ENCODE data around the gene CDX1.

CDX1 gene

DNA sequence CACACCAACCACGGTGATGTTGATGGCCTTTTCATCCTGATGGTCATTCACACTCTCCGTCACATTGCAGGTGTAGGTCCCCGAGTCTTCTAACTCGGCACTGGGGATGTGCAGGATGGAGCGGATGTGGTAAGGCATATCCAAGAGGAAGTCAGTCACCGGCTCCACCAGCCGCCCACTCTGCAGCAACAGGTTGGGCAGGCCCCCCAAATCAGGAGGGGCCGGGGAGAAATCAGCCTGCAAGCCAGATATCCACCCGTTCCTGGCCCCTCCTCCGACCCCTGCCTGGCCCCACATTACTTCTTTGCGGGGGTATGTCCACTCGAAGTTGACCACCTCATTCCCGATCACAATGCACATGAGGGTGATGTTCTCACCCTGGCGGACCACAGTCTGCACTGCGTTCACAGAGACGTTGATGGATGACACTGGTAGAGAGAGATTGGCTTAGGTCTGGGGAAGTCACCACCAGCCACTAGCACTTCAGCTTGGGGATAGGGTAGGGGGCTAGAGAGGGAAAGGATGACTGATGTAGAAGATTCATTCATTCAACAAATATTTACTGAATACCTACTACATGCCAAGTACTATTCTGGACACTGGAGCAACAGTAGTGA, 32.9 kb upstream of the CDX1 start:
- Histone ChIP-seq H3K9me3 (ENCODE audit: insufficient read depth, low read depth, low read length) (no peaks in the 10 kb centered on the region), H3K9ac (ENCODE audit: low read depth, low read length) (no peak overlapping the region), H3K27me3 (ENCODE audit: insufficient read depth, low read length) (peaks cover 60% of the 10 kb centered on the region), H3K4me1 (ENCODE audit: insufficient read depth, low read length) (peaks cover 28% of the 10 kb centered on the region), H3K27ac (ENCODE audit: low read length) (no peak overlapping the region), H3K4me3 (ENCODE audit: low read length) (no peak overlapping the region), H3K36me3 (ENCODE audit: insufficient read depth, low read depth, low read length) (no peaks in the 10 kb centered on the region)

DNA sequence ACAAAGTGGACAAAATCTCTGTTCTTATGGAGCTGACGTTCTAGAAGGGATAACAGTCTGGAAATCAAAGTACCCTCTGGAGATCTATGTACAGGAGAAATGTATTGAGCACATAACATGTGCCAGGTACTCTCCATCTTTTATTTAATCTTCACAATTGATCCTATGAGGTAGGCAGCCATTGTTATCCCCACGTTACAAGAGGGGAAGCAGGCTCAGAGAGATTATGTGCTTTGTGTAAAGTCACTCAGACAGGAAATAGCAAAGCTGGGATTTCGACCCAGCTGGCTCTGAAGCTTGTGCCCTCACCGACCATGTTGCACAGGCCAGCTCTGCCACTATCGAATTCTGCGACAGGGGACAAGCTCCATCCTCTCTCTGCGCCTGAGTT, 32.4 kb upstream of the CDX1 start:
- Histone ChIP-seq H3K27me3 (ENCODE audit: insufficient read depth, low read length) (peaks cover 58% of the 10 kb centered on the region), H3K9ac (ENCODE audit: low read depth, low read length) (no peak overlapping the region), H3K4me3 (ENCODE audit: low read length) (no peak overlapping the region), H3K9me3 (ENCODE audit: insufficient read depth, low read depth, low read length) (no peaks in the 10 kb centered on the region), H3K27ac (ENCODE audit: low read length) (no peak overlapping the region), H3K36me3 (ENCODE audit: insufficient read depth, low read depth, low read length) (no peaks in the 10 kb centered on the region), H3K4me1 (ENCODE audit: insufficient read depth, low read length) (peaks cover 32% of the 10 kb centered on the region)

DNA sequence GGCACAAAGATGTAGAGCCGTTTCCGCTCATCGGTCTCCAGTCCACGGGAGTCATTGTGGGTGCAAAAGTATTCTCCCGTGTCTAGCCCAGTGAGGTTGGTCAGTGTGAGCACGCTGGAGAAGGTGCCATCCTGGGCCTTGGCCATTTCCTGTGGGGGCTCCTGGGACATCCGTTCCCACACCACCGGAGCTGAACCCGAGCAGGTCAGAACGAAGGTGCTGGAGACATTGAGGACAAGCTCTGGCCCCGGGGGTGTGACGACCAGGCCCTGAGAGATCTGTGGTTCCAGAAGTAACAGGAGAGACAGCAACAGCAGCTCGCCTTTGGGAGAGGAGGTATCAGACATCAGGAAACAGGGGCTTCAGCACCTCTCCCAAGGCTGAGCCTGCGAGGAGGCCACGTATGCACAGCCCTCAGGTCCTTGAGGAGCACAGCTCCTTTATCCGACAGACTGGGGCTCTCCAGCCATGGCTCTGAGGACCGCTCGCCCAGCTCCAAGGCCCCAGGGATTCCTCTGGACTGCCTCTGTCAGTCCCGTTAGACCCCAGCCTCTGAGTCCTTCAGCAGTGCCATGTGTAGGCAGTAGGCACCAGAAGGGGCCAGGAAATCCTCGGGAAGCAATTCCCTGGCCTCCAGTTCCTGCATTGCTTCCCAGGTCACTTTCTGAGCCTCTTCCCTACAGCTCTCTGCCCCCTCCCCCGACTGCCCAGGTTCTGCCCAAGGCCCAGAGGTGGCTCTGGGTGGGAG, 30.8 kb upstream of the CDX1 start:
- Histone ChIP-seq H3K36me3 (ENCODE audit: insufficient read depth, low read depth, low read length) (no peaks in the 10 kb centered on the region), H3K27ac (ENCODE audit: low read length) (no peak overlapping the region), H3K9me3 (ENCODE audit: insufficient read depth, low read depth, low read length) (no peaks in the 10 kb centered on the region)

DNA sequence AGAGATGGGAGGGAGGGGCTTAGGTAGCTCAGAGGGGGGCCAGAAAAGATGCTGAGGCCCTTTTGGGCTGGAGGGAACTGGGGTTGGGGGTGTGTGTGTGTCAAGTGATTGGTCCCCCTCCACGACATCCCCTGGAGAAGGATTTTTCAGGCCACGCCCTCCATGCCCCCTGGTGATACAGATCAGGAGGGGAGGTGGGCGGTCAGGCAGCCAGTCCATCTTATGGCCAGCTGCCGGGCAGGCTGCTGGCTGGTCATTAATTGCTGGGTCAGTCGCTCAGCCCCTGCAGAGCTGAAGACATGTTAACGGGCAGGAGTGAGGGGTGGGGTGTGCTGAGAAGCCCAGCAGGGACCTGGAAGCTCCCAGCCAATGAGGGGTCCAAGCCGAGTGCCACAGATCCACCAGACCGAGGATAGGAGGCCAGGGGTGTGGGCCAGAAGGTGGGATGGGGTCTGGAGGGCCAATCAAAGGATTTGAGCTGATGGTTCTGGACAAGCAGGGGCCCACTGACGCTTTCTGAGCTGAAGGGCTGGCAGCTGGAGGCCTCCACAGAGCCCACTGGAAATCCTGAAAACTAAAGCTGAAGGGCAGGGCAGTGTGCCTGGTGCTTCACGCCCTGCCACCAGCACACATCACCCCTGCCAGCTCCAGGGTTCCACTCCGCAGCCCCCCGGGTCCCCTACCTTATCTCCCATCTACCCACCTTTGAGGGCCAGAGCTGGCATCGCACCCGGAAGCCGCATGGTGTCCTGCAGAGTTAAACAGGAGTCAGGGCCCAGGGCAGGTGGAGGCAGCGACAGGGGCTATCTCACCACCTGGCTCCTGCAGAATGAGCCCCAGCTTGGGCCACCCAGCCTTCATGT, 30.0 kb upstream of the CDX1 start:
- no peaks in the 10 kb centered on the region for H3K9me3 ChIP-seq (ENCODE audit: insufficient read depth, low read depth, low read length)
- H3K4me1 ChIP-seq (ENCODE audit: insufficient read depth, low read length) = peaks cover 23% of the 10 kb centered on the region
- H3K4me3 ChIP-seq (ENCODE audit: low read length) = no peak overlapping the region
- H3K36me3 ChIP-seq (ENCODE audit: insufficient read depth, low read depth, low read length) = no peaks in the 10 kb centered on the region
- H3K27me3 ChIP-seq (ENCODE audit: insufficient read depth, low read length) = peaks cover 38% of the 10 kb centered on the region
- no peak overlapping the region for H3K27ac ChIP-seq (ENCODE audit: low read length)
- H3K9ac ChIP-seq (ENCODE audit: low read depth, low read length) = no peak overlapping the region

More for the DNA sequence above, 30.8 kb upstream of the CDX1 start:
- peaks cover 30% of the 10 kb centered on the region for H3K4me1 ChIP-seq (ENCODE audit: insufficient read depth, low read length)
- H3K9ac ChIP-seq (ENCODE audit: low read depth, low read length) = no peak overlapping the region
- no peak overlapping the region for H3K4me3 ChIP-seq (ENCODE audit: low read length)
- peaks cover 45% of the 10 kb centered on the region for H3K27me3 ChIP-seq (ENCODE audit: insufficient read depth, low read length)

DNA sequence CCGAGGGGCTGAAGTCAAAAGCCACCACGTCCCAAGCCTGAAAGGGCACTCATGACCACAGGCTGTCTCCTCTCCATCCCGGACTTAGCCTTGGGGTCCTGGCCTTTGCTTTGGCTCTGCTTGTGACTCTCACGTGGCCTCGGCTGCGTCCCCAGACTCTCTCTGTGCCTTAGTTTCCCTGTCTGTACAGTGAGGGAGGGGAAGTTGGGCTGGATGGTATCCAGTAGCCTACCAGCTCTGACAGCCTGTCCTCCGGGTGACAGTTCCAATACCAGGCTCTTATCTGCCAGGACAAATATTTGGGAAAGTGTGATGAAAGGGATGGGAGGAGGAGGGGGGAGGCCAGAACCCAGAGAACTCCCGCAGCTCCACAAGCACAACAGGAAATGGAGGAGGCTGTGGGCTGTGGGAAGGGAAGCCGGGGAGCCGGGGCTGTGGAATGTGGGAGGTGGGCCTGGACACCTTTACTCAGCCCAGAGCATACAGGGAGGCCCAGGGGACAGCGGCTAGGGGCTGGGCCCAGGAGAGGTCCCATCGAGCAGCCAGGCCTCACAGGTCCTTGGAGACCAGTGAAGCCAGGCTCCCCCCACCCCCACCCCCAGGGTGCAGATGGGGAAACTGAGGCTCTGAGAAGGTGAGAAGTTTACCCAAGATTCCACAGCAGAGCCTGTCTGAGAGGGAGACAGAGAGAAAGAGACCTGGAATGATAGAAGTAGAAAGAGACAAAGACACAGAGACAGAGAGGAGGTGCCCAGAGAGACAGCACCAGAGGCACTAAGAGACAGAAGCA, 29.2 kb upstream of the CDX1 start:
- H3K27ac ChIP-seq (ENCODE audit: low read length) = no peak overlapping the region
- peaks cover 26% of the 10 kb centered on the region for H3K4me1 ChIP-seq (ENCODE audit: insufficient read depth, low read length)
- H3K9me3 ChIP-seq (ENCODE audit: insufficient read depth, low read depth, low read length) = no peaks in the 10 kb centered on the region
- H3K9ac ChIP-seq (ENCODE audit: low read depth, low read length) = no peak overlapping the region
- H3K36me3 ChIP-seq (ENCODE audit: insufficient read depth, low read depth, low read length) = no peaks in the 10 kb centered on the region
- peaks cover 30% of the 10 kb centered on the region for H3K27me3 ChIP-seq (ENCODE audit: insufficient read depth, low read length)
- no peak overlapping the region for H3K4me3 ChIP-seq (ENCODE audit: low read length)

DNA sequence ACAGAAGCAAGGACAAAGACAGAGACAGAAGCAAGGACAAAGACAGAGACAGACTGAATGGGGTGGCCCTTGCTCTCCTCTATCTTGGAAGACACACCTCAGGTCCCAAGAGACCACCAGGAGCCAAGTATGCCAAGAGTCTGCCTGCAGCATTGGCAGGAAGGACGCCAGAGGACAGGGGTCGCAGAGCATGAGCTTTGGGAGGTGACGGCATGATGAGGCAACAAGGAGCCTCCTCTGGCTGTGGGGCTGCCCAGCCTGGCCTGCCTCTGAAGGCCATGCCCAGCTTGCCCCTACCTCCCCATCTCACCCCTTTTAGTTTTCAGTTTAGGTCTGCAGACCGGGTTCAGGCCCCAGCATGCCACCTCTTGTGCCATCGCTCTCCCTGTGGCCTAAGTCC, 28.6 kb upstream of the CDX1 start:
- H3K36me3 ChIP-seq (ENCODE audit: insufficient read depth, low read depth, low read length) = no peaks in the 10 kb centered on the region
- no peaks in the 10 kb centered on the region for H3K9me3 ChIP-seq (ENCODE audit: insufficient read depth, low read depth, low read length)
- peak overlapping the region; percentile 59; the same call in 1 of the 2 replicates for H3K9ac ChIP-seq (ENCODE audit: low read depth, low read length)
- H3K27ac ChIP-seq (ENCODE audit: low read length) = no peak overlapping the region
- H3K27me3 ChIP-seq (ENCODE audit: insufficient read depth, low read length) = peaks cover 26% of the 10 kb centered on the region; the same call in 1 of the 2 replicates
- peaks cover 26% of the 10 kb centered on the region for H3K4me1 ChIP-seq (ENCODE audit: insufficient read depth, low read length)
- H3K4me3 ChIP-seq (ENCODE audit: low read length) = no peak overlapping the region

DNA sequence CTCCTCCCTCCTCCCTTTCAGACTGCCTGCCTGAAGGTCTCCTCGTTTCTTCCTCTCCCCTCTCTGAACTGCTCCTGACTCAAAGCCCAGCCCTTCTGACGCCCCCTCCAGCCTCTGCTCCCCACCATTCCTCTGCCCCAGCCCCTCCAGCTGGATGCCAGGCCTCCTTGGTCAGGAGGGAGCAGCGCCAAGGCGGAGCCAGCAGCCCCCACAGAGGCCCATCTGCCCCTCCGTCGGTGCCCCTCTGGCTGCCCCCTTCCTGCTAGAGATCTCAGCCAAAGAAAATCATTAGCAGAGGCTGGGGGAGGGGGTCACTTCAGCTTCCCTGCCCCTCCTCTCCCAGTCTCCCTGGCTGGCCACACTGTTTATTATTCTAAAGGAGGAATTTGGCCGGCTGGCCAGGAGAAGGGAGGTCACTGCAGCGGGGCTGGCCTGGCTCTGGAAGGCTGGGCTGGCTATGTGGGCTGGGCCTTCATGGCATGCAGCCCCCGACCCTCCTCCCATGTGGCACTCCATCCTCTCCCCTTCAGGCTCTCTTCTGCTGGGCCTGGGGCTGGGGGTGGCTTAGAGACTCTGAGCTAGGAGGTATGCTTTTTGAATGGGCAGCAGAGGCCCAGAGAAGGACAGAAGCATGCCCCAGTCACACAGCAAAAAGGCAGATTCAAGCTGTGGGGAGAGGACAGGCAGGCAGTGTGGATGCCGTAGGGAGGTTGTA, 27.9 kb upstream of the CDX1 start:
- Histone ChIP-seq H3K9ac (ENCODE audit: low read depth, low read length) (peak overlapping the region; percentile 59; the same call in 1 of the 2 replicates), H3K9me3 (ENCODE audit: insufficient read depth, low read depth, low read length) (no peaks in the 10 kb centered on the region), H3K4me1 (ENCODE audit: insufficient read depth, low read length) (peaks cover 29% of the 10 kb centered on the region), H3K27me3 (ENCODE audit: insufficient read depth, low read length) (peaks cover 20% of the 10 kb centered on the region; the same call in 1 of the 2 replicates), H3K27ac (ENCODE audit: low read length) (no peak overlapping the region), H3K4me3 (ENCODE audit: low read length) (no peak overlapping the region), H3K36me3 (ENCODE audit: insufficient read depth, low read depth, low read length) (no peaks in the 10 kb centered on the region)

DNA sequence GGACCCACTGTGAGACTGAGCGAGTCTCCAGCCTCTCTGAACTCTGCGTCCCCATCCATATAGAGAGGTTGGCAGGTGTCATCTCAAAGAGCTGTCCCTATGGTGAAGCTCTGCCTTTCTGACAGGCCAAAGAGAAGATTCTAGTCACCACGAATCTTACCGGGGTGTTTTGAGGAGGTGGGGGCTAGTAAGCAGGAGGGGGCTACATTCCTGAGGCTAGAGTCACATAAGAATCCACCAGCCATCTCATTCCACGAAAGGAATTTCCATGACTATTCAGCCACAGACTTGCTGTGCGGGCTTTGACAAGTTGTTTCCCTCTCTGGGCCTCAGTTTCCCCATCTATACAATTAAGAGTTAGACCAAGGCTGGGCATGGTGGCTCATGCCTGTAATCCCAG, 27.2 kb upstream of the CDX1 start:
- Histone ChIP-seq H3K4me3 (ENCODE audit: low read length) (no peak overlapping the region), H3K9me3 (ENCODE audit: insufficient read depth, low read depth, low read length) (no peaks in the 10 kb centered on the region), H3K4me1 (ENCODE audit: insufficient read depth, low read length) (peaks cover 32% of the 10 kb centered on the region), H3K9ac (ENCODE audit: low read depth, low read length) (no peak overlapping the region), H3K36me3 (ENCODE audit: insufficient read depth, low read depth, low read length) (no peaks in the 10 kb centered on the region), H3K27ac (ENCODE audit: low read length) (no peak overlapping the region), H3K27me3 (ENCODE audit: insufficient read depth, low read length) (peaks cover 14% of the 10 kb centered on the region; the same call in 1 of the 2 replicates)

DNA sequence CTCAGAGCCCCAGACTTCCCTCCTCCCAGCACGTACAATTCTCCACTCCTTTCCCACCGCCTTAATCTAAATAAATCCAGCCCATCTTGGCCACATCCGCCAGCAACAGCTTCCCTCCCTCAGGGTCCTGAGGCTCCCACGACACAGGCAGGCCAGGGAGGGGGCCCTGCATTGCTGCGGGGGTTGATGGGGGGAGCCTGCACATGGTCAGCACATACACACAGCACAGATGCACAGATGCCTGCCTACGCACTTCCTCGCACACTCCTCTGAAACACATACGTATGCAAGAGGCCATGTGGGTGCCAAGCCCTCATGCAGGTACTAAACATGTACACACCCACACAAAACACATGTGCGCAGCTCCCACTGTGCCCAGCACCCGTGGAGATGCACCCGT, 25.7 kb upstream of the CDX1 start:
- Histone ChIP-seq H3K4me1 (ENCODE audit: insufficient read depth, low read length) (peaks cover 37% of the 10 kb centered on the region), H3K4me3 (ENCODE audit: low read length) (no peak overlapping the region), H3K9ac (ENCODE audit: low read depth, low read length) (no peak overlapping the region), H3K27ac (ENCODE audit: low read length) (no peak overlapping the region), H3K27me3 (ENCODE audit: insufficient read depth, low read length) (peaks cover 1% of the 10 kb centered on the region; the same call in 1 of the 2 replicates), H3K36me3 (ENCODE audit: insufficient read depth, low read depth, low read length) (no peaks in the 10 kb centered on the region), H3K9me3 (ENCODE audit: insufficient read depth, low read depth, low read length) (no peaks in the 10 kb centered on the region)

DNA sequence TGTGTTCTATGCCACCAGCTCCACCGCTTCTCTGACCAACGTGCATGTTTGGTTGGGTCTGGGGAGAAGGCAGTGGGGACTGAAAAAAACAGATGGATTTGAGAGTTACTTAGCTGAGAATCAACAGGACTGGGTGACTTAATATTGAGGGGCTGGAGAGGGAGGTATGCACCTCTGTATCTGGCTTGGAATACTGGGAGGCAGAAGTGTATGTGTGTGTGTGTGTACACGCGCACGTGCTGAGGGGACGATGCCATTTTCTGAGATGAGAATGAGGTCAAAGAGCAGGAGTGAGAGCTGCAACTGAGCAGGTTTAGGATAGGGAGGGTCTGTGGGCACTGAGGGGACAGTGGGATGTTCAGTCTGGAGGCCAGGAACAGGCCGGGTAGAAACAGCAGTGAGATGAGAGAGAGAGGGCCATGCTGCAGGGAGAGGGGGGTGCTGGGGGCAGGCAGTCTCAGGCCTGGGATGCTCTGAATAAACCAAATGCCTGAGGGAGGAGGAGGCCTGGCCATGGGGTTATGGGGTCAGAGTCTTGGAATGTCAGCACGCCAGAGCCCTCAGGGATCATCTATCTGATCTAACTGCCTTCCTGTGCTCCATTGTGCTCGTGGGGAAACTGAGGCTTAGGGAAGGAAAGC, 24.9 kb upstream of the CDX1 start:
- H3K27ac ChIP-seq (ENCODE audit: low read length) = no peak overlapping the region
- H3K36me3 ChIP-seq (ENCODE audit: insufficient read depth, low read depth, low read length) = no peaks in the 10 kb centered on the region
- H3K9me3 ChIP-seq (ENCODE audit: insufficient read depth, low read depth, low read length) = no peaks in the 10 kb centered on the region
- no peaks in the 10 kb centered on the region for H3K27me3 ChIP-seq (ENCODE audit: insufficient read depth, low read length)
- no peak overlapping the region for H3K9ac ChIP-seq (ENCODE audit: low read depth, low read length)
- H3K4me1 ChIP-seq (ENCODE audit: insufficient read depth, low read length) = peaks cover 32% of the 10 kb centered on the region
- no peak overlapping the region for H3K4me3 ChIP-seq (ENCODE audit: low read length)

Measured in iPS-20b (cell line).